ENCODE measurements around the gene SPOPL.
A peak's percentile ranks its signal among the peaks of the same experiment; 100 is the strongest.

SPOPL gene

GRCh38 chr2:138485019-138485418 lies 16.6 kb upstream of the SPOPL start:
- Histone ChIP-seq H3K27ac (ENCODE audit: poor library complexity, severe bottlenecking) (no peak overlapping the region), H3K4me1 (ENCODE audit: insufficient read depth, poor library complexity, severe bottlenecking) (no peaks in the 10 kb centered on the region), H3K36me3 (ENCODE audit: low read depth) (no peaks in the 10 kb centered on the region; the same call in 1 of the 2 replicates), H3K4me3 (ENCODE audit: severe bottlenecking) (no peak overlapping the region), H3K9me3 (ENCODE audit: severe bottlenecking) (no peaks in the 10 kb centered on the region), H3K27me3 (ENCODE audit: insufficient read depth, poor library complexity, severe bottlenecking) (no peaks in the 10 kb centered on the region)
- DNase-seq (ENCODE audit: low spot score) (no peak), ATAC-seq (ENCODE audit: low read depth) (peak; percentile 40; the same call in 1 of the 3 replicates)
- TF ChIP-seq CTCF (IDR thresholded peaks at IDR 0.05; ENCODE audit: poor library complexity, severe bottlenecking): no peak

- DNase-seq (ENCODE audit: low spot score) (no peak), ATAC-seq (ENCODE audit: low read depth) (no peak)
- no peaks in the 10 kb centered on the region for H3K27me3 ChIP-seq (ENCODE audit: insufficient read depth, poor library complexity, severe bottlenecking)
- no peaks in the 10 kb centered on the region for H3K4me1 ChIP-seq (ENCODE audit: insufficient read depth, poor library complexity, severe bottlenecking)
- no peaks in the 10 kb centered on the region for H3K9me3 ChIP-seq (ENCODE audit: severe bottlenecking)
- no peak for TF ChIP-seq CTCF (IDR thresholded peaks at IDR 0.05; ENCODE audit: poor library complexity, severe bottlenecking)
- no peak overlapping the region for H3K4me3 ChIP-seq (ENCODE audit: severe bottlenecking)
- no peaks in the 10 kb centered on the region; the same call in 1 of the 2 replicates for H3K36me3 ChIP-seq (ENCODE audit: low read depth)
- no peak overlapping the region for H3K27ac ChIP-seq (ENCODE audit: poor library complexity, severe bottlenecking)
Observed at GRCh38 chr2:138486363-138487198, 15.0 kb upstream of the SPOPL start.

GRCh38 chr2:138490673-138491494 lies 10.7 kb upstream of the SPOPL start:
- H3K27me3 ChIP-seq (ENCODE audit: insufficient read depth, poor library complexity, severe bottlenecking): no peaks in the 10 kb centered on the region
- TF ChIP-seq CTCF (IDR thresholded peaks at IDR 0.05; ENCODE audit: poor library complexity, severe bottlenecking): no peak
- no peak for DNase-seq (ENCODE audit: low spot score)
- H3K36me3 ChIP-seq (ENCODE audit: low read depth): 0 out of 2 replicates have a peak, but pooled peaks cover 4% of the 10 kb centered on the region
- H3K4me1 ChIP-seq (ENCODE audit: insufficient read depth, poor library complexity, severe bottlenecking): no peaks in the 10 kb centered on the region
- H3K27ac ChIP-seq (ENCODE audit: poor library complexity, severe bottlenecking): no peak overlapping the region
- H3K9me3 ChIP-seq (ENCODE audit: severe bottlenecking): no peaks in the 10 kb centered on the region
- no peak for ATAC-seq (ENCODE audit: low read depth)
- H3K4me3 ChIP-seq (ENCODE audit: severe bottlenecking): no peak overlapping the region

- Histone ChIP-seq H3K9me3 (ENCODE audit: severe bottlenecking) (no peaks in the 10 kb centered on the region), H3K4me1 (ENCODE audit: insufficient read depth, poor library complexity, severe bottlenecking) (no peaks in the 10 kb centered on the region), H3K36me3 (ENCODE audit: low read depth) (0 out of 2 replicates have a peak, but pooled peaks cover 4% of the 10 kb centered on the region)
Observed at GRCh38 chr2:138491495-138491862, 10.1 kb upstream of the SPOPL start.

More at GRCh38 chr2:138491495-138491862, 10.1 kb upstream of the SPOPL start:
- Histone ChIP-seq H3K4me3 (ENCODE audit: severe bottlenecking) (no peak overlapping the region), H3K27me3 (ENCODE audit: insufficient read depth, poor library complexity, severe bottlenecking) (no peaks in the 10 kb centered on the region), H3K27ac (ENCODE audit: poor library complexity, severe bottlenecking) (no peak overlapping the region)
- TF ChIP-seq CTCF (IDR thresholded peaks at IDR 0.05; ENCODE audit: poor library complexity, severe bottlenecking): no peak
- DNase-seq (ENCODE audit: low spot score) (no peak), ATAC-seq (ENCODE audit: low read depth) (no peak)
